ENCODE data around the gene FSTL4.
A peak's percentile ranks its signal among the peaks of the same experiment; 100 is the strongest.

FSTL4 gene

GRCh38 chr5:133202066-133202665 is 410.2 kb downstream of the FSTL4 start:
- DNase-seq, result no peak

- no peak for DNase-seq
Measured at GRCh38 chr5:133201310-133201709, 411.0 kb downstream of the FSTL4 start.

- DNase-seq, result no peak
Measured at GRCh38 chr5:133200256-133200655, 412.1 kb downstream of the FSTL4 start.

GRCh38 chr5:133199417-133200178 is 412.7 kb downstream of the FSTL4 start:
- DNase-seq, result no peak

- DNase-seq, result no peak
Measured at GRCh38 chr5:133198511-133198910, 413.8 kb downstream of the FSTL4 start.

- DNase-seq, result no peak
Measured at GRCh38 chr5:133196441-133197085, 415.8 kb downstream of the FSTL4 start.

GRCh38 chr5:133195250-133195649 is 417.1 kb downstream of the FSTL4 start:
- DNase-seq, result no peak

- no peak for DNase-seq
Measured at GRCh38 chr5:133193794-133194193, 418.5 kb downstream of the FSTL4 start.

- no peak for DNase-seq
Measured at GRCh38 chr5:133192716-133193115, 419.6 kb downstream of the FSTL4 start.

GRCh38 chr5:133189881-133190280 is 422.5 kb downstream of the FSTL4 start:
- DNase-seq, result no peak

GRCh38 chr5:133179405-133179804 is 432.9 kb downstream of the FSTL4 start:
- no peak for DNase-seq

- DNase-seq, result peak; percentile 47
Measured at GRCh38 chr5:133170756-133171387, 441.5 kb downstream of the FSTL4 start.

GRCh38 chr5:133164759-133165158 is 447.6 kb downstream of the FSTL4 start:
- DNase-seq, result no peak

- DNase-seq, result no peak
Measured at GRCh38 chr5:133163839-133164238, 448.5 kb downstream of the FSTL4 start.

GRCh38 chr5:133159543-133159942 is 452.8 kb downstream of the FSTL4 start:
- no peak for DNase-seq

- DNase-seq, result no peak
Measured at GRCh38 chr5:133155326-133155969, 456.9 kb downstream of the FSTL4 start.

GRCh38 chr5:133154274-133155075 is 457.9 kb downstream of the FSTL4 start:
- DNase-seq, result no peak

GRCh38 chr5:133150909-133151544 is 461.3 kb downstream of the FSTL4 start:
- DNase-seq, result no peak

GRCh38 chr5:133149345-133149744 is 463.0 kb downstream of the FSTL4 start:
- no peak for DNase-seq

- DNase-seq, result no peak
Measured at GRCh38 chr5:133147815-133148567, 464.4 kb downstream of the FSTL4 start.

- DNase-seq, result no peak
Measured at GRCh38 chr5:133147411-133147810, 464.9 kb downstream of the FSTL4 start.
